HG03460 (cell line): ENCODE results near the gene PLXNA2.

Experiments used
- ATAC-seq: cut with Tn5 transposase; IDR thresholded peaks from one replicate; pipeline ENCODE4 v1.9.1; 2021; ENCODE audit not compliant: unreplicated experiment

The PLXNA2 gene

GRCh38 chr1:208242941-208243526 is 1.1 kb downstream of the PLXNA2 start:
- no peak for ATAC-seq

- ATAC-seq, result no peak
Measured at GRCh38 chr1:208242146-208242545, 2.0 kb downstream of the PLXNA2 start.

- no peak for ATAC-seq
Measured at GRCh38 chr1:208241512-208241911, 2.7 kb downstream of the PLXNA2 start.

- no peak for ATAC-seq
Measured at GRCh38 chr1:208240662-208241355, 3.4 kb downstream of the PLXNA2 start.

- no peak for ATAC-seq
Measured at GRCh38 chr1:208239473-208240381, 4.5 kb downstream of the PLXNA2 start.

GRCh38 chr1:208238710-208239472 is 5.3 kb downstream of the PLXNA2 start:
- no peak for ATAC-seq

GRCh38 chr1:208237241-208237640 is 6.9 kb downstream of the PLXNA2 start:
- ATAC-seq, result no peak

GRCh38 chr1:208235982-208236761 is 8.0 kb downstream of the PLXNA2 start:
- ATAC-seq, result peak; percentile 64

- ATAC-seq, result no peak
Measured at GRCh38 chr1:208235356-208235981, 8.7 kb downstream of the PLXNA2 start.

- ATAC-seq, result no peak
Measured at GRCh38 chr1:208234721-208235120, 9.5 kb downstream of the PLXNA2 start.

GRCh38 chr1:208233978-208234377 is 10.2 kb downstream of the PLXNA2 start:
- no peak for ATAC-seq

- no peak for ATAC-seq
Measured at GRCh38 chr1:208233546-208233945, 10.6 kb downstream of the PLXNA2 start.

GRCh38 chr1:208232662-208233038 is 11.5 kb downstream of the PLXNA2 start:
- ATAC-seq, result no peak

GRCh38 chr1:208231881-208232661 is 12.1 kb downstream of the PLXNA2 start:
- no peak for ATAC-seq

- ATAC-seq, result no peak
Measured at GRCh38 chr1:208230668-208231529, 13.3 kb downstream of the PLXNA2 start.

GRCh38 chr1:208228550-208228949 is 15.6 kb downstream of the PLXNA2 start:
- no peak for ATAC-seq

GRCh38 chr1:208228026-208228425 is 16.2 kb downstream of the PLXNA2 start:
- ATAC-seq, result no peak

GRCh38 chr1:208227366-208227765 is 16.8 kb downstream of the PLXNA2 start:
- no peak for ATAC-seq
